Activated CD4-positive, alpha-beta T cell treated with anti-CD3 and anti-CD28 coated beads, Interleukin-2, Interleukin-4, amounts not matched to agents 100 ng/mL and 50 ng/mL, durations not matched to agents 16 hours and 8 hours (primary cell): ENCODE measurements around the gene VAPA.
"Not testable (repeated sequence)": the region's sequence is repeated elsewhere in the genome, so short reads cannot be mapped to it uniquely, and the experiment has no call there.

ENCODE experiments used
- DNase-seq: peaks from one replicate; pipeline ENCODE4 v3.0.0-alpha.2; 2020; ENCODE audit warnings: low spot score

The VAPA gene

GRCh38 chr18:9886005-9886348 lies 27.8 kb upstream of the VAPA start:
- no peak for DNase-seq

DNA sequence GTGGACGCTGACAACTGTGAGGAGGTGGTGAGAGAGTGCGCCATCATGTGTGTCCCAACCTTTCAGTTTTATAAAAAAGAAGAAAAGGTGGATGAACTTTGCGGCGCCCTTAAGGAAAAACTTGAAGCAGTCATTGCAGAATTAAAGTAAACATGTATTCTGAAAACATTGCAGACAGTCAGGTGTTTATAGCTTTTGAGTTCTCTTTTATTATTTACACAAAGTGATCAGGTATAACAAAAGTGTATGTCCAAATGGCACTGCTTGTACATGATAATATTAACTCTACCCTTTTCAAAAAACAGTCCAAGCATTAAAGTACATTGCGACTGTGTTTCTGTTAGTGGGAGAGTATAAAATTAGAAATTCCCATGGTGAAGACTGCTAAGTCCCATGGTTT lies 25.8 kb upstream of the VAPA start:
- DNase-seq, result no peak

- no peak for DNase-seq
These were observed 23.6 kb upstream of the VAPA start for GRCh38 chr18:9890196-9890595.

DNA sequence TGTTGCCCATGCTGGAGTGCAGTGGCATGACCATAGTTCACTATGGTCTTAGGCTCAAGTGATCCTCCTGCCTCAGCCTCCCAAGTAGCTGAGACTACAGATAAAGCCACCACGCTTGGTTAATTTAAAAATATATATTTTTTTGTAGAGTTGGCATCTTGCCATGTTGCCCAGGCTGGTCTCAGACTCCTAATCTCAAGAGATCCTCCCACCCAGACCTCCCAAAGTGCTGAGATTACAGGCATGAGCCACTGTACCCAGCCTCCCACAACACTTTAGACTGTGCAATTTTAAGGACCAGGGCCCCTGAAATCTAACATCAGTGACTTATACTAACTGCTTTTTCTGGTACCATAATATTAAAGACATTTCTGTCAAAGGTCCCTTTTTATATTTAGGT lies 22.9 kb upstream of the VAPA start:
- DNase-seq, result no peak

GRCh38 chr18:9891515-9891914 lies 22.3 kb upstream of the VAPA start:
- not testable (repeated sequence) for DNase-seq

- DNase-seq, result no peak
These were observed 19.3 kb upstream of the VAPA start for GRCh38 chr18:9894454-9895068.

DNA sequence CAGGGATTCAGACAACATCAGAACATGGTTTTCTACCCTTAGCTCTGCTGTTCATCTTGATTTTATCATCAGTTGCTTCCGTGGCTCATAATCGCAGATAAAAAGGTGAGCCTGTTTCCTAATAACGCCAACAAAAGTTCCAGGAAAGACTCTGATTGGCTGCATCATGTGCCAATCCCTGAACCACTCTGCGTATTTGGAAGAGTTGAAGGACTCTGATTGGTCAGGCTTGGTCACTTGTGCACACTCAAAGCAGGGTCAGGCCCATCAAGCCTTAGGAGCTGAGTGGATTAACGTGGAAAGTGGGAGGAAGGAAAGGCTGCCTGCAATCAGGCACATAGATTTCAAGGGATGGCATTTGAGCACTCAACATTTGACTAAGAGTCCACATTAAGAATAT lies 16.7 kb upstream of the VAPA start:
- DNase-seq, result no peak

DNA sequence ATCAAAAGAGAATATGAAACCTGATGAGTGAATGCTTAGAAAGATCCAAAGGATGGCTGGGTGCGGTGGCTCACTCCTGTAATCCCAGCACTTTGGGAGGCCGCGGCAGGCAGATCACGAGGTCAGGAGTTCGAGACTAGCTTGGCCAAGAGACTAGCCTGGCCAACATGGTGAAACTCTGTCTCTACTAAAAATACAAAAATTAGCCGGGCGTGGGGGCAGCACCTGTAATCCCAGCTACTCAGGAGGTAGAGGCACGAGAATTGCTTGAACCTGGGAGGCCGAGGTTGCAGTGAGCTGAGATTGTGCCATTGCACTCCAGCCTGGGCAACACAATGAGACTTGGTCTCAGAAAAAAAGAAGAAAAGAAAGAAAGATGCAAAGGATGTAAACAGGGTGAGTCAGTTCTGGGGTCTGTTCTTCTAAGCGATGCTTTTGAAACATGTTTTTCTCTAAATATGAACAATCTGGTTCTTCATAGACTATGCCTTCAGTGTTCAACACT lies 16.0 kb upstream of the VAPA start:
- not testable (repeated sequence) for DNase-seq

- peak; percentile 17 for DNase-seq
These were observed 14.8 kb upstream of the VAPA start for GRCh38 chr18:9898792-9899549.

- not testable (repeated sequence) for DNase-seq
These were observed 14.3 kb upstream of the VAPA start for GRCh38 chr18:9899550-9899930.

- no peak for DNase-seq
These were observed 13.1 kb upstream of the VAPA start for GRCh38 chr18:9900699-9901098.

DNA sequence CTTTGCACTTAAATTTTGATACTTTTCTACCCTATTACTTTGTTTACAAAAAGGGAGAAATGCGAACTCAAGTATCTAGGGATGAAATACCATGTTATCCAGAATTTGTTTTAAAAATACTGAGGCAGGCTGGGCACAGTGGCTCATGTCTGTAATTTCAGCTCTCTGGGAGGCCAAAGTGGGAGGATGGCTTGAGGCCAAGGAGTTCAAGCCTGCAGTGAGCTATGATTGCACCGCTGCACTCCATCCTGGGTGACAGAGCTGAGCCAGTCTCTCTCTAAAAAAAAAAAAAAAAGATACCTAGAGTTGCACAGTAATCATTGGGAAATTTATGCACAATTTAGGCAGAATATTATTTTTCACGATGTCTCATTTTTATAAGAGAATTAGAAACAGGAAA lies 12.4 kb upstream of the VAPA start:
- DNase-seq, result no peak

GRCh38 chr18:9902264-9902663 lies 11.6 kb upstream of the VAPA start:
- DNase-seq, result not testable (repeated sequence)

- DNase-seq, result no peak
These were observed 11.0 kb upstream of the VAPA start for GRCh38 chr18:9902832-9903231.

DNA sequence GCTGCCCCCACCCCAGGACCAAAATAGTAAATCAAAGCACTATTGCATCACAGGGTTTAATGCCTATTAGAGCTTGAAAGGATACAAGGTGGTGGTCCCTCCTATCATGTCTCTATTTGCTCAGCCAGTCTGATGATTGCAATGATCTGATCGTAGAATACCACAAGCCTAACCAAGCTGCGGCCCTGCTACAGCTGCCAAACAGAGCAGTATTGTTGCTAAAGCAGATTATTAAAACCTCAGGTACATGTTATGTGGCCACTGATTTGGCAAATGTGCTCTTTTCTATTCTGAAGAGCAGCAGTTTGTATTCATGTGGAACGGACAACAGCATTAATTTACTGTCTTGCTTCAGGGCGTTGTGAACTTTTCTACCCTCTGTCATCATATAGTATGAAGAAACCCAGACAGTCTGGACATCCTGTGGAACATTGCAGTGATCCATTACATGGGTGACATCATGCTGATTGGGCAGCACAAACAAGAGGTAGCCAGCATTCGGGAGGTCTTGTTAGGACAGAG lies 8.4 kb upstream of the VAPA start:
- DNase-seq, result no peak

DNA sequence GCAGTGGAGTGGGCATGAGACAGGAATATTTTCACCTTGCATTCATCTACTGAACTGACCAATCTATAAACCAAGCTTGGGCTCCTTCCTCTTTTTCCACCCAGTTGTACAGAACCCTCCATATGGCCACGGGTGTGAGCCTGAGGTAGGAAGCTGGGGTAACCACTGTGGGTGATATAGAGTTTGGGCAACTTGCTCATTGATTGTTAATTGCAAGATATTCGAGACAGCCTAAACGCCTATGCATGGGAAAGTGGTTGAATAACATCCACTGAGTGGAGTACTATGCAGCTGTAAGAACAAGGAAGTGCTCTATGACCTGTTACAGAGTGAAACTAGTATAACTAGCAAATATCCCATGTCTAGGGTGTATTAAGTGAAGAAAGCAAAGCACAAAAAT lies 7.3 kb upstream of the VAPA start:
- no peak for DNase-seq

DNA sequence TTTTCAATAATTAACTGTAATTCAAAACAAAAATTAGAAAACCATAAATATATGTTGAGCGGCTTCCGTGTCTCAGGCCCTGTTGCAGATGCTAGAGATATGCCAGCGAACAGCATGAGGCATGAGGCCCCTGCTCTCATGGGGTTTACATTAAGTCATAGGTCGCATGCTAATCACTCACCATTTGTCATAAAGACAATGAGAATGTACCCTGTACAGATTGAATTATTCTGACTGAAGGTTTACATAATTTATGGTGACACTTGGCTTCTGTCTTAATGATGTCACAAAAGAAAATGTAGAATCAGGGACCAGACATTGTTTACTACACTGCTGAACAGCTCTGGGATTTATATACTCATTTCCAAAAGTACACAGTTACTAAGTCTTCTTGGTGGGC lies 5.9 kb upstream of the VAPA start:
- no peak for DNase-seq

DNA sequence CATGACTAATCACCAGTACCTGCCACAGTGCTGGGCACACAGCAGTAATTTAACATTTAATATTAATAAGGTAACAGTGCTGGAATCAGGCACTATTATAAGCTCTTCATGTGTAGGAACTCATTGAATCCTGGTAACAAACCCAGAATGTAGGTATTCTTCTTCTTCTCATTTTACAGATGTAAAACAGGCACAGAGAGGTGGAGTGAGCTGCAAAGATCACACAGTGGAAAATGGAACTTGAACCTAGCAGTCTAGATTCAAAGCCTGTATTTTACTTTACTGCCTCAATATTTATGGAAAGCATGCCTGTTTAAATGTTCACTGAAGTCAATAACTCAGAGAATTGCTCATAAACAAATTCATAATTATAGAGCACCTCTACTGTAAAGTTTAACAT lies 3.7 kb upstream of the VAPA start:
- DNase-seq, result no peak

- DNase-seq, result no peak
These were observed 3.2 kb upstream of the VAPA start for GRCh38 chr18:9910661-9911060.

DNA sequence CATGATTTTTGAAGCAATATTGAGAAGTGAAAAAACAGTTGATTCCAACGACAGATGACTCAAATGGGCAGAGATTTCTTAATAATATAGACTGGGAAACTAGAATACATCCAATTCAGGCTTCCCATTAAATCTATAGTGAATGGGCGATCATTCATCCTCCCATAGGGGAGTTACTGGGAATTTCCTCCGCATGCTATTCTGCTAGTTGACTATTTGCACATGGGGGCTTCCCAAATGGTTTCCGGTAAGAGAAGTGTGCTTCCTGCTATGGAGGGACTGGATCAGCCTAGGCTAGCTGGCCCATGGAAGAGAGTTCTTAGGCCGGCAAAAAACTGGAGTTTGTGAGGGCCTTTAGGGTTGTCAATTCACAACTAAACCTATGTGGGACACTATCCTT lies 2.6 kb upstream of the VAPA start:
- DNase-seq, result no peak

DNA sequence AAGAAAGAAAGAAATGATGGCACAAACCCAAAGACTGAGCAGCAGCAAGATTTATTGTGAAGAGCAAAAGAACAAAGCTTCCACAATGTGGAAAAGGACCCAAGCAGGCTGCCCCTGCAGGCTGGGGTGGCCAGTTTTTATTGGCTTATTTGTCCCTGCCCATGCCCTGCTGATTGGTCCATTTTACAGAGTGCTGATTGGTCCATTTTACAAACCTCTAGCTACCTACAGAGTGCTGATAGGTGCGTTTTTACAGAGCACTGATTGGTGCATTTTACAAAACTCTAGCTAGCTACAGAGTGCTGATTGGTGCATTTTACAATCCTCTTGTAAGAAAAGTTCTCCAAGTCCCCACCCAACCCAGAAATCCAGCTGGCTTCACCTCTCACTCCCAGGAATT lies 1.5 kb upstream of the VAPA start:
- not testable (repeated sequence) for DNase-seq

DNA sequence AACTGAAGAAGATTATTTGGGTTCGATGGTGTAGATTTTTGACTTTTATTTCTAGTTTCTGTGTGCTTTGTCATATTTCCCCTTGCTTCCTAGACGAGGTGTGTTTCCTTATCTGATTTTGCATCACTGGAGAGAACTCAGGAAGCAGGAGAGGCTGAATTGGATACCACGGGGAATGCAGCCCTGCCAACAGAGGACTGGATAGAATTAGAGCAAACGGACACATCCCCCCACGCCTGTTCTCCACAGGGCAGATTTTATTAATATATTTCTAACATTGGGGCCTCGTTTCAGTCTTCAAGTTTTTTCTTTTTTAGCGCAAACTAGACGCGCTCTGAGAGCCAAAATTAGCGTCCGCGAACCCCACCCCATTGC lies 678 bp upstream of the VAPA start:
- no peak for DNase-seq

DNA sequence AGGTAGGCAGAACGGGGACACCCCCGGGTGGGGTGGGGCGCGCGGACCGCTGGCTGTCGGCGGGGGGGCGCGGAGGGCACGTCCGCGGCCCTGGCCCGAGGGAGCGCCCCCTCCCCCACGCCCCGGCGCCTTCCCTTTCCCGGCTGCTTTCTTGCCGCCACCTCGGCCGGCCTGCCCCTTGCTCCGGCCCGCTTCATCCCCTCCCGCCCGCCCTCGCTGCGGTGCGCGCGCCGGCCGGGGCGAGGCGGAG lies 443 bp downstream of the VAPA start:
- no peak for DNase-seq
